SU-DHL-6 (cell line): ENCODE results near the gene GALNT17.

Source experiments
- CTCF ChIP-seq: fragments of 200-600 bp; sonication (generic); IDR thresholded peaks from one replicate; pipeline ENCODE4 v1.5.1; 2017; ENCODE audit warnings: antibody characterized with exemption, mild to moderate bottlenecking, low read length, moderate library complexity; ENCODE audit not compliant: insufficient read depth, poor library complexity, severe bottlenecking
- EZH2phosphoT487 ChIP-seq: fragments of 200-600 bp; sonication (generic), shearing (Covaris generic); conservative IDR thresholded peaks from 2 replicates; pipeline ENCODE4 v1.6.1; 2018; ENCODE audit warnings: mild to moderate bottlenecking, antibody characterized with exemption, low read length, moderate library complexity, mixed read lengths

- TF ChIP-seq CTCF (no peak), EZH2phosphoT487 (no peak)
Measured at GRCh38 chr7:71706597-71706975, 574.6 kb downstream of the GALNT17 start.
